CD8-positive, alpha-beta memory T cell (primary cell): Measurements from ENCODE around the gene PUSL1. TPM values are rescaled to one million over a fixed set of nuclear protein-coding genes. Genes with fewer than 3 reads are reported as not detected.
A peak's percentile ranks its signal among the peaks of the same experiment; 100 is the strongest.

Experiments
- CTCF ChIA-PET: fragments of 350-600 bp; sonication (Branson Sonifier 250); formaldehyde crosslinking; loops from one replicate; lab custom pipeline; 2021; ENCODE audit warnings: antibody characterized with exemption; lab: Charles Lee
- POLR2A ChIA-PET: fragments of 350-600 bp; sonication (Branson Sonifier 250); formaldehyde crosslinking; loops from one replicate; lab custom pipeline; 2021; ENCODE audit warnings: antibody characterized with exemption; lab: Charles Lee
- DNase-seq, 5 donors: peaks; one replicate each; pipeline versions ENCODE4 v3.0.0 to v3.0.0-alpha.2; 2020 to 2022; ENCODE audit warnings: mixed read lengths in 1 of 5
- H3K27ac ChIP-seq: one replicate; pipeline ENCODE4 v1.7.0; 2013; ENCODE audit warnings: low read depth, mild to moderate bottlenecking, low read length, moderate library complexity
- H3K27me3 ChIP-seq: 2 replicates; pipeline ENCODE4 v1.7.0; 2013; ENCODE audit warnings: low read length, mild to moderate bottlenecking; ENCODE audit not compliant: insufficient read depth, poor library complexity, severe bottlenecking
- H3K36me3 ChIP-seq: 2 replicates; pipeline ENCODE4 v1.7.0; 2013; ENCODE audit warnings: mild to moderate bottlenecking, low read length, moderate library complexity; ENCODE audit not compliant: insufficient read depth
- H3K4me1 ChIP-seq: 2 replicates; pipeline ENCODE4 v1.7.0; 2013; ENCODE audit warnings: mild to moderate bottlenecking, low read length, moderate library complexity; ENCODE audit not compliant: insufficient read depth
- H3K4me3 ChIP-seq: 2 replicates; pipeline ENCODE4 v1.7.0; 2013; ENCODE audit warnings: mild to moderate bottlenecking, low read length
- H3K9me3 ChIP-seq: 2 replicates; pipeline ENCODE4 v1.7.0; 2013; ENCODE audit warnings: mild to moderate bottlenecking, low read length
- H3K27ac Mint-ChIP-seq, 8 donors: one replicate each; pipeline ENCODE4 v1.8.0; 2020 to 2021; ENCODE audit warnings: mixed read lengths in 8 of 8, mild to moderate bottlenecking in 6 of 8, inconsistent platforms in 3 of 8, moderate library complexity in 3 of 8
- H3K27me3 Mint-ChIP-seq, 2 donors: one replicate each; pipeline ENCODE4 v1.8.0; 2020 to 2021; ENCODE audit warnings: mixed read lengths in 2 of 2, mild to moderate bottlenecking in 1 of 2, moderate library complexity in 1 of 2
- H3K36me3 Mint-ChIP-seq, 3 donors: one replicate each; pipeline ENCODE4 v1.8.0; 2020 to 2021; ENCODE audit warnings: mixed read lengths in 3 of 3, inconsistent platforms in 1 of 3, mild to moderate bottlenecking in 1 of 3
- H3K4me1 Mint-ChIP-seq, 3 donors: one replicate each; pipeline ENCODE4 v1.8.0; 2020 to 2021; ENCODE audit warnings: mixed read lengths in 3 of 3, inconsistent platforms in 1 of 3, mild to moderate bottlenecking in 1 of 3
- H3K4me3 Mint-ChIP-seq, 7 donors: one replicate each; pipeline ENCODE4 v1.8.0; 2020 to 2021; ENCODE audit warnings: mixed read lengths in 7 of 7, mild to moderate bottlenecking in 6 of 7, moderate library complexity in 4 of 7, inconsistent platforms in 2 of 7
- H3K9me3 Mint-ChIP-seq, 5 donors: one replicate each; pipeline ENCODE4 v1.8.0; 2020 to 2022; ENCODE audit warnings: mixed read lengths in 5 of 5, mild to moderate bottlenecking in 3 of 5, moderate library complexity in 2 of 5, inconsistent platforms in 1 of 5
- polyA plus RNA-seq: library from polyadenylated mRNA; unstranded; fragments of 300-500 nt; fragmentation: Illumina TruSeq; gene quantifications from one replicate; pipeline ENCODE4 v1.2.3, GENCODE V29; 2021
- total RNA-seq, 2 experiments: library from RNA; stranded (reverse); gene quantifications; one replicate each; pipeline ENCODE4 v1.2.3, GENCODE V29; 2021

Gene PUSL1
- total and polyA plus RNA-seq, 3 experiments from 2014 or later = 22.0 to 34.3 (median 32.9) TPM

- H3K9me3 ChIP-seq = no peaks in the 10 kb centered on the region
- H3K4me3 ChIP-seq = no peak overlapping the region
- Mint-ChIP-seq H3K9me3 (no peaks in the 10 kb centered on the region), H3K27me3 (no peaks in the 10 kb centered on the region), H3K4me3 (no peak overlapping the region), H3K36me3 (peaks cover 0 to 17% (median 0%) of the 10 kb centered on the region in 3 donors), H3K4me1 (peaks cover 13 to 26% (median 22%) of the 10 kb centered on the region in 3 donors), H3K27ac (no peak overlapping the region)
- ChIA-PET CTCF (no interaction called here), POLR2A (no interaction called here)
- H3K36me3 ChIP-seq = no peaks in the 10 kb centered on the region
- peaks cover 21% of the 10 kb centered on the region for H3K4me1 ChIP-seq
- H3K27me3 ChIP-seq = no peaks in the 10 kb centered on the region
- DNase-seq = no peak
- no peak overlapping the region for H3K27ac ChIP-seq
These were observed 19.9 kb downstream of the PUSL1 start for GRCh38 chr1:1328254-1328653.

GRCh38 chr1:1329304-1330210, 21.2 kb downstream of the PUSL1 start:
- H3K4me3 Mint-ChIP-seq = peak overlapping the region in 2 of 7 donors; percentile 64 to 70
- Histone ChIP-seq H3K36me3 (no peaks in the 10 kb centered on the region), H3K4me1 (peaks cover 17% of the 10 kb centered on the region), H3K27ac (no peak overlapping the region), H3K9me3 (no peaks in the 10 kb centered on the region), H3K4me3 (no peak overlapping the region), H3K27me3 (no peaks in the 10 kb centered on the region)
- ChIA-PET CTCF (no interaction called here), POLR2A (no interaction called here)
- H3K36me3 Mint-ChIP-seq = peaks cover 0 to 13% (median 0%) of the 10 kb centered on the region in 3 donors
- H3K9me3 Mint-ChIP-seq = no peaks in the 10 kb centered on the region
- peaks cover 8 to 19% (median 17%) of the 10 kb centered on the region in 3 donors for H3K4me1 Mint-ChIP-seq
- peak overlapping the region in 1 of 8 donors; percentile 52 for H3K27ac Mint-ChIP-seq
- no peaks in the 10 kb centered on the region for H3K27me3 Mint-ChIP-seq
- DNase-seq = no peak

- Histone ChIP-seq H3K9me3 (no peaks in the 10 kb centered on the region), H3K27ac (no peak overlapping the region), H3K4me3 (no peak overlapping the region), H3K27me3 (no peaks in the 10 kb centered on the region), H3K36me3 (no peaks in the 10 kb centered on the region), H3K4me1 (peaks cover 12% of the 10 kb centered on the region)
- no peak overlapping the region for H3K27ac Mint-ChIP-seq
- H3K4me3 Mint-ChIP-seq = peak overlapping the region in 1 of 7 donors; percentile 44
- H3K4me1 Mint-ChIP-seq = peaks cover 6 to 17% (median 14%) of the 10 kb centered on the region in 3 donors
- ChIA-PET POLR2A (no interaction called here), CTCF (no interaction called here)
- peaks cover 0 to 13% (median 0%) of the 10 kb centered on the region in 3 donors for H3K36me3 Mint-ChIP-seq
- no peaks in the 10 kb centered on the region for H3K9me3 Mint-ChIP-seq
- no peak for DNase-seq
- no peaks in the 10 kb centered on the region for H3K27me3 Mint-ChIP-seq
These were observed 22.1 kb downstream of the PUSL1 start for GRCh38 chr1:1330366-1331067.

- Histone ChIP-seq H3K9me3 (no peaks in the 10 kb centered on the region), H3K4me1 (peaks cover 4% of the 10 kb centered on the region), H3K27me3 (no peaks in the 10 kb centered on the region), H3K36me3 (no peaks in the 10 kb centered on the region), H3K4me3 (no peak within 1 kb of the TSS), H3K27ac (no peak within 1 kb of the TSS)
- H3K4me3 Mint-ChIP-seq = peak within 1 kb of the TSS in 2 of 7 donors; percentile 44 to 64
- H3K4me1 Mint-ChIP-seq = peaks cover under 1 to 11% (median 6%) of the 10 kb centered on the region in 3 donors
- no peak for DNase-seq
- POLR2A ChIA-PET = no interaction called here
- no peaks in the 10 kb centered on the region for H3K9me3 Mint-ChIP-seq
- H3K27ac Mint-ChIP-seq = no peak within 1 kb of the TSS
- CTCF ChIA-PET = no interaction called here
- H3K27me3 Mint-ChIP-seq = no peaks in the 10 kb centered on the region
- H3K36me3 Mint-ChIP-seq = peaks cover 0 to 10% (median 0%) of the 10 kb centered on the region in 3 donors
These were observed 22.9 kb downstream of the PUSL1 start, which contains the start of gene TAS1R3 for GRCh38 chr1:1331068-1331965. TAS1R3 (plus strand) TSS chr1:1331280; CDS start chr1:1331346, 66 bp downstream.

GRCh38 chr1:1332031-1332755, 23.8 kb downstream of the PUSL1 start:
- Histone ChIP-seq H3K9me3 (no peaks in the 10 kb centered on the region), H3K27ac (no peak overlapping the region), H3K36me3 (no peaks in the 10 kb centered on the region), H3K4me1 (no peaks in the 10 kb centered on the region), H3K27me3 (no peaks in the 10 kb centered on the region), H3K4me3 (no peak overlapping the region)
- no peak for DNase-seq
- ChIA-PET POLR2A (no interaction called here), CTCF (no interaction called here)
- Mint-ChIP-seq H3K27me3 (no peaks in the 10 kb centered on the region), H3K4me3 (no peak overlapping the region), H3K4me1 (peaks cover 0 to 6% (median 0%) of the 10 kb centered on the region in 3 donors), H3K9me3 (no peaks in the 10 kb centered on the region), H3K27ac (no peak overlapping the region), H3K36me3 (peaks cover 0 to 6% (median 0%) of the 10 kb centered on the region in 3 donors)

GRCh38 chr1:1332774-1333480, 24.5 kb downstream of the PUSL1 start:
- no peak for DNase-seq
- no peaks in the 10 kb centered on the region for H3K27me3 Mint-ChIP-seq
- H3K27ac Mint-ChIP-seq = no peak overlapping the region
- H3K4me1 Mint-ChIP-seq = peaks cover 0 to 6% (median 0%) of the 10 kb centered on the region in 3 donors
- POLR2A ChIA-PET = no interaction called here
- no peaks in the 10 kb centered on the region for H3K4me1 ChIP-seq
- H3K27me3 ChIP-seq = no peaks in the 10 kb centered on the region
- CTCF ChIA-PET = no interaction called here
- H3K9me3 ChIP-seq = no peaks in the 10 kb centered on the region
- H3K9me3 Mint-ChIP-seq = no peaks in the 10 kb centered on the region
- no peaks in the 10 kb centered on the region for H3K36me3 ChIP-seq
- no peak overlapping the region for H3K27ac ChIP-seq
- no peak overlapping the region for H3K4me3 ChIP-seq
- H3K36me3 Mint-ChIP-seq = peaks cover 0 to 2% (median 0%) of the 10 kb centered on the region in 3 donors
- H3K4me3 Mint-ChIP-seq = no peak overlapping the region
